NCI-H146 (cell line): ENCODE measurements around the gene TEKT3.

ENCODE experiments used
- DNase-seq: peaks from one replicate; lab custom pipeline; 2025; lab: John Stamatoyannopoulos, UW

The TEKT3 gene

GRCh38 chr17:15350777-15351477, 9.5 kb upstream of the TEKT3 start:
- no peak for DNase-seq

DNA sequence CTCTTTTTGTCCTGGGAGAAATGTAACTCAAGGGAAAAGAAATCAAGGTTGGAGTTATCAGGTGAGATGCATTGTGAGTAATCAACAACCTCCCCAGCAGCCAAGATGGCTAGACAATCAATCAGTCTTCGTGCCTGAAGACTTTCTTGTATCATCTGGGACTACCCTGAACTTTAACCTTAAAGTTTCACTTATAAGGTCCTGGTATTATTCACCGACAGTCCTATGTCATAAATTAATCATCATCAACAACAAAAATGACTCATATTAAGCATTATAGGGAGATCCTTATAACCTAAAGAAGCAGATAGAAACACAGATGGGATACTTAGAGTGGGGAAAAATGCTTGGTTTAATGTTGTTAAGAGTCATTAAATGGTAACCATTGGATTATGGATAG, 7.7 kb upstream of the TEKT3 start:
- no peak for DNase-seq

GRCh38 chr17:15348021-15348420, 6.6 kb upstream of the TEKT3 start:
- DNase-seq: no peak

- DNase-seq: no peak
Measured at GRCh38 chr17:15346066-15346595, 4.7 kb upstream of the TEKT3 start.

DNA sequence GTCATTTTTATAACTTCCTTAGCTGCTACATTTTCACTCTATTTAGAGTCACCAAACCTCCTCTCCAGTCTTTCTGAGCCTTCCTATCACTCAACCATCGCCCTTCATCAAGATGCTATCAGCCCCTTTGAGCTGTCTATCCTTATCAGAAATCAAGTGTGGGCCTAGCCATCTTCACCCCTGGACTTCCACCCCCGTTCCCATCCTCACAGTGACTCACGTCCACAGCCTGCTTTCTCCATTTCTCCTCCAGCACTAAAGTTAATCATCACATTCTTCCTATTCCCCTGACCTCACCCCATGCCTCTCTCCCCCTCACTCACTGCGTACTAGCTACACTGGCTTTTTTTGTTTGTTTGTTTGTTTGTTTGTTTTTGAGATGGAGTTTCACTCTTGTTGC, 2.4 kb upstream of the TEKT3 start:
- DNase-seq: no peak

- no peak for DNase-seq
Measured at GRCh38 chr17:15342460-15342859, 1.1 kb upstream of the TEKT3 start.

GRCh38 chr17:15341966-15342365, 569 bp upstream of the TEKT3 start:
- DNase-seq: no peak

DNA sequence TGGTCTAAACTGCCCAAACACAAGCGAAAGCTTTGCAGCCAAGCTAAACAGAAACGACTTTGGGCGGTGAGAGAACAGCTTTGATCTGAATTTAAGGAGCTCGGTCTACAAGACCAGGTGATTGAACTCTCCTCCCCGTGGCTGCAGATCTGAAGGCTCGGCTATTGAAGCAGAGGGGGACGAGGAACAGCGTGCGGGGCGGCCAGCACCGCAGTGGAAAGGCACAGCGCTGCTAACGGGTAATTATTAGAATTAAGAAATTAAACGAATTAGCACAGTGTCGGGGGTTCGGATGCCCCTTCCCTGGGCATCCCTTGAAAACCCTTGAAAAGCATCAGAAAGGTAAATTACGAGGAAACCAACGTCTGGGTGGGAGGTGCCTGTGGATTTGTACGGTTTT, 431 bp downstream of the TEKT3 start:
- no peak for DNase-seq

DNA sequence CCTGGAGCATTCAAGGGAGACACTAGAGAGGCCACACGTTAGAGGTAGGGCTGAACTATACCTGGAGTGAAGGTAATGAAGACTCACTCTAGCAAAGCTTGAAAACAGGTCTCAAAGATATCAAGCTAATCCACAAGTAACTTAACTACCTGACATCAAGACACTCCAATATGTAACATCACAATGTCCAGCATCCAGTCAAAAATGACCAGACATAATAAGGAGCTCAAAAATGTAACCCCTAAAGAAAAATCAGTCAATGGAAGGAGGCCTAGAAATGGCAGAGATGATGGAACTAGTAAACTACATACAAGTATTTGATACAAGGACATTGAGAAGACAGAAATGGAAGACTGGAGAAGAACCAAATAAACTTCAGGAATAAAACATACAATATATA, 6.0 kb downstream of the TEKT3 start:
- no peak for DNase-seq

- no peak for DNase-seq
Measured at GRCh38 chr17:15334266-15334665, 7.1 kb downstream of the TEKT3 start.

- no peak for DNase-seq
Measured at GRCh38 chr17:15332338-15332737, 9.1 kb downstream of the TEKT3 start.

DNA sequence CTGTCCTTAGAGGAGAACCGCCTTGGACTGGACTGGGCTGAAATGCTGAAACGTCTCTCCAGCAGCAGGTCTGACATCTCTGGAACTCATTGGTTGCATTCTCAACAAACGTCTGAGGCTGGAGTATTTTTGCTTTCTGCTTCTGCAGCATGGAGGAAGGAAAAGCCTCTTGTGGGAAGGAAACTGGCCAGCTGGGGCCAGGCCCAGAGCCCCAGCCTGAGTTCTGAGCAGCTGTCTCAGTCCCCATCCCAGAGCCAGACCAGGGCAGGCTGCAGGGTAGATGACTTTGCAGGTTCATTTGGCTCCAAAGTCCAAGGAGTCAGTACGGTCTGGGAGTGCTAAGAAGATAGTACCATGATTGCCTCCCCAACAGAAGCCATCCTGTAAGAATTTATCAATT, 18.3 kb downstream of the TEKT3 start:
- DNase-seq: no peak

GRCh38 chr17:15321556-15322251, 19.7 kb downstream of the TEKT3 start:
- no peak for DNase-seq

GRCh38 chr17:15319452-15320010, 21.9 kb downstream of the TEKT3 start:
- DNase-seq: no peak

- no peak for DNase-seq
Measured at GRCh38 chr17:15311996-15312395, 29.4 kb downstream of the TEKT3 start.

DNA sequence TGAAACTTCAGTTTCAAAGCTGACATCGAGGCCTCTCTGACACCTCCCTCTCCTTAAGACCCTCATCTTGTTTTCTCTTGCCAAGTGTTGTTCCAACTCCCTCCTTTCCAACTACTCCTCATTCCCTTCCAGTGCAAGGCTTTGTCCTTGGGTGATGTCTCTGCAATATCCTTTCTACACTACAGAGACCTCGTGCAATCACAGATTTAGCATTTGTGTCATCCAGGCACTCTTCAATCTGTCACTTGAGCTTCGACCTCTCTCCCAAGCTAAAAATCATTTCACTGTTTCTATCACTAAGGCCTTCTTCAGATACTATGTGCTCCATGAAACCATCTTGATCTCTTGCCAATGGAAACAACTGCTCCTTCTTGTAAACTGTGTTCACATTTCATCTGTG, 31.6 kb downstream of the TEKT3 start:
- DNase-seq: no peak

- no peak for DNase-seq
Measured at GRCh38 chr17:15309236-15309635, 32.2 kb downstream of the TEKT3 start.

DNA sequence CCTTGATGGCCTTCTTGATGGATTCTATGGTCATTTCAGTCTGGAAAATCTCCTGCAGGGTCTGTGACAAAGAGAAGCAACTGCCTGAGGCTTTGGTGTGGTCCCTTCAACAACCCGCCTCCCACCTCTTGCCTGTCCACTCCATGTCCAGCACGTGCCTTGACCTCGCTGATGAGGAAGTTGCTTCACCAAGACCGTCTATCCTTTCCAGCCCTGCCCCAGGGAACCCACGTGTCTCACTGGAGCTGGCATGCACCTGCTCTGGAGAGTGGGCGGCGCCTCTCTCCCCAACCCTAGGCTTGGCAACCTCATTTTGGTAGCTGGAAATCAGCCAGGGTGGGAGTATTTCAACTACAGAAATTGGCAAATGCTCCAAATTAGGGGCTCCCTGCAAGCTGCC, 32.6 kb downstream of the TEKT3 start:
- no peak for DNase-seq

DNA sequence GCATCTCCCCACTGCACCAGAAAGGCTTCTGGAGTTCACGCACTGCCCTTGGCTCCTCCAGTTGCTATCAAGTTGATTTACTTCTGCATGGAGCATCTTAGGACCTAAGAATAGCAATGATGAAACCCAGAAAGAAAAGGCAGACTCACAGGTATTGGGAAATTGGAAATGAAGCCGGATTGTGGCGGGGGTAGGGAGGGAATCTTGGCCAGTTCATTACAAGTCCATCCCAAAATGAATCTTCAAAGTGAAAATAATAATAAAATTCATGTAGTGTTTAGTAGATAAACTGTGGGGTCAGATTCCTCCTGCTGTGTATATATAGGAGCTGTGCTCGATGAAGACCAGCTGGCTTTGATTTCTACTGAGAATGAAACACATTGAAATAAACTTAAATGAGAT, 33.7 kb downstream of the TEKT3 start:
- no peak for DNase-seq

DNA sequence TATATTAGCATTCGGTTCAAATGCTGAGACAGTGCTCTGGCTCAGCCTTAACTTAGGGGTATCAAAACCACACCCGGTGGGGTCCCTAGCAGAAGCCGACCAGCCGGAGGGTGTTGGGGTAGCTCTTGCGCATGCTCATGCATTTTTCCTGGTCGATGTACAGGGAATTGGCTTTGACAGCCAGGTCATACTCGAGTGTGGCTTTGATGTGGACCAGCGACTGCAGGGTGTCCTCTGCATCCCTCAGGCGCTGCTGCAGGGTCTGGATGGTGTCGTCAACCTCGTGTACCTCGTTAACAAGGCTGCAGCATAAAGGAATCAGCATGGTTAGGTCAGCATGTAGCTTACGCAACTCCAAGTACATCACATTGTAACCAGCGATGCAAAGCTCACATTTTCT, 37.5 kb downstream of the TEKT3 start:
- no peak for DNase-seq

DNA sequence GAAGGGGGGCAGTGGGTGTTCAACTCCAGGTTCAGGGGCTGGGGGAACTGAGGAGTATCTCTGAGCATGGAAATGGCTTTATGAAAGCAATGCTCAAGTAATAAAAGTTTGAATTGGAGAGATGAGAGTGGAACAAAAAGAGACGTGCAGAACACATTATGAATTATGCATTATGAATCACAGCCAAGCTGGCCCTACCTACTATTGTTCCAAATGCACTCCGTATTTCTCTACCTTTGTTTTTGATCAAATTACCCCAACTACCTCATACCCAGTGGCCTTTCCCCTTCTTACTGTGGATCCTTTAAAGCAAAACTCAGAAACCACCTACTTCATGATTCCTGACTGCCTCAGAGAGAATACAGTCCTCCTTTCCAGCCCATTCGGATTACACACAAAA, 38.1 kb downstream of the TEKT3 start:
- DNase-seq: no peak

DNA sequence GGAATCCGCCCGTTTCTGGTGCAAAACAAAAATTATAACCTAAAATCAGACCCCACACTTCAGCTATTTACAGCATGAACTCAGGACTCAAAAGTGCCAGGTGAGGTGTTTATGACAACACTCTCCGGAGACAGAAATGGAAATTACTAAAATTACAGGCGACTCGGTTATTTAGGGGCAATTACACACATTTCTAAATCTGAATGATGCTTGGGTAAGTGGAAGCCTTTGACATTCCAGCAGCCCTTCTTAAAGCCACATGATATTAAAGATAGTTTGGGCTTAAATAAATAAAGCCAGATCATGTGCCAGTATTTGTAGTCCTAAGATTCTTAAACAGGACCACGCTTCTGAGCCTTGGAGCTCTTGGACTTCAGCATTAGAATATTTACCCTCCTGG, 39.6 kb downstream of the TEKT3 start:
- DNase-seq: no peak

DNA sequence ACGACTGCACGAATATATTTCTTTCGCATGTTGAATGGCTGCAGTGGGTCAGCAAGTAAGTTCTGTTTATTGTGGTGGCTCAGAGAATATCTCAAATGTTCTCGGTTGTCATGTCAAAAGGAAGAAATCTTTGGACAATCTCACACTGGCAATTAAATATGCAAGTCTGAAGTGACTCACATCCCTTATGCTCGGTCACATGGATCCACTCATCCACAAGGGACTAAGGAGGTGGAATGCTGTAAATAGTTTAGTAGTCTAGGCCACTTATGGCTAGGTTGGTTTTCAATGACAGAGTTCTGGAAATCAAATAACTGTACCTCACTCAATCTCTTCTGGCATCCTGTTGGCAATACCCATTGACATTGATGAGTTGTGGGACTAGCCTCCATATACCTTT, 43.2 kb downstream of the TEKT3 start:
- no peak for DNase-seq
